GM21381 (cell line): ENCODE data around the gene POU1F1.
"Not testable (repeated sequence)": the region's sequence is repeated elsewhere in the genome, so short reads cannot be mapped to it uniquely, and the experiment has no call there.

ENCODE experiments used
- ATAC-seq: cut with Tn5 transposase; IDR thresholded peaks from one replicate; pipeline ENCODE4 v1.9.1; 2021; ENCODE audit warnings: mild to moderate bottlenecking, moderate library complexity; ENCODE audit not compliant: unreplicated experiment

The POU1F1 gene

DNA sequence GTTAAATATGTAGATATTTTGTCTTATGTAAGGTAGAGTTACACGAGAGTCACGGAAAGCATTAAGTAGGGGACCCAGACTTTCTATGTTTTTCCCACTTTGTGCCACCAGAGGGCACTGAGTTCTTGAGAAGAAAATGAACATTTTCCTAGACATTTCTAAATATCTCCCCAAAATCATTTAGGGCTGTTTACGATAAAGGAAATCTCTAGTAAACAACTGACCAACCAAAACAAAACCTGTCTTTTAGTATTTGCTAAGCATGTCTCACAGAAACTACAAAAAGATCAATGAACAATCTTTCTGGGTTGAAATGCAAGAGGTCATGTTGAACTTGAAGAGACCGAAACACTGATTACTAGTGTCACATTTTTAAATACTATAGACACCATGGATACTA lies 16.1 kb downstream of the POU1F1 start:
- ATAC-seq, result peak; percentile 66

DNA sequence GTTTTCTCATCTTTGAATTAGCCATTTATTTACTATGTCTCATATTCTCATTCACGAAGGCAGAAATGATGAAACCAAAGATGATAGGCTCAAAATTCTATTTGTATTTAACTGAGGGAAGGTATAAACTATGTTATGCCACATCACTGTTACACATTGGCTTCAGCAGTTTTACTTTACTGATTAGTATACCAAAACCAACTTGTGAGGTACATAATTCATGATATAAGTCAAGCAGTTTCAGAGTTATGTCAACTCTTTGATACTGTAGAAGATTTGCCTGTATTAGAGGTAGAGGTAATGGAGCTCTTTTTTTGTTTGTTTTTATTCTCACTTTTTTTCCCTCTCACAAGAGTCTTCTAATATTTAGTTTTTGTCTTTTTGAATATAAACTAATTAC lies 26.4 kb downstream of the POU1F1 start:
- no peak for ATAC-seq

DNA sequence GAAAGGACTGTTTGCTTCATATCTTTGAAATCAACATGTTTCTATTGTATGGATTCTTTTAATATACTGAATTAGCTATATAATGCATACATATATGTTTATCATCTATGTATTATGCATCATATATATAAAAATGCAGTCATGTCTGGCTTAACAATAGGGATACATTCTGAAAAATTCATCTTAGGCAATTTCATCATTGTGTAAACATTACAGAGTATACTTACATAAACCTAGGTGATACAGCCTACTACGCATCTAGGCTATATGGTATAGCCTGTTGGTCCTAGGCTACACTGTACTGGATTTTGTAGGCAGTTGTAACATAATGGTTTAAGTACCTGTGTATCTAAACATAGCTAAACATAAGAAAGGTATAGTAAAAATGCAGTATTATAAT lies 27.6 kb downstream of the POU1F1 start:
- ATAC-seq, result no peak

DNA sequence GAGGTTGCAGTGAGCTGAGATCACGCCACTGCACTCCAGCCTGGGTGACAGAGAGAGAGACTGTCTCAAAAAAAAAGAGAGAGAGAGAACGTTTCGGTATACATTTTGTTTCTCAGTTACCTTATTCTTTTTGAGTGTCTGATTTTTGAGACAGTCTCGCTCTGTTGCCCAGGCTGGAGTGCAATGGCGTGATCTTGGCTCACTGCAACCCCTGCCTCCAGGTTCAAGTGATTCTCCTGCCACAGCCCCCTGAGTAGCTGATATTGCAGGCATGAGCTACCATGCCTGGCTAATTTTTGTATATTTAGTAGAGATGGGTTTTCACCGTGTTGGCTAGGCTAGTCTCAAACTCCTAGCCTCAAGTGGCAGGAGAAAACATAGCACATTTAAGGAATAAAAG lies 28.2 kb downstream of the POU1F1 start:
- ATAC-seq, result not testable (repeated sequence)

DNA sequence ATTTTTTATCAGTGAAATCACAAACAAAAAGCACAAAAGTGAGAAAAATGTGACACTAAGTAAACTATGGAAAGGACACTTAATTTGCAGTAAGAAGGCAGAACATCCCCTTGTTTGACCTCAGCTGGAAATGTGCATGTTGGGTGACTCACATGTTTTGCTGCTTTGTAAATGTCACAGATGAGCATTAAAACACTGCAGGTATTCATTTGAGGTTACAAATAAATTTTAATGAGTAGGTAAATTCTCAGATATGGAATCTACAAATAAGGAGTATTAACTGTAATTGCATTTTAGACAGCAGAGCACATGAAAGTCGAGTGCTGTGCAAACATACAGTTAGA lies 29.0 kb downstream of the POU1F1 start:
- no peak for ATAC-seq

DNA sequence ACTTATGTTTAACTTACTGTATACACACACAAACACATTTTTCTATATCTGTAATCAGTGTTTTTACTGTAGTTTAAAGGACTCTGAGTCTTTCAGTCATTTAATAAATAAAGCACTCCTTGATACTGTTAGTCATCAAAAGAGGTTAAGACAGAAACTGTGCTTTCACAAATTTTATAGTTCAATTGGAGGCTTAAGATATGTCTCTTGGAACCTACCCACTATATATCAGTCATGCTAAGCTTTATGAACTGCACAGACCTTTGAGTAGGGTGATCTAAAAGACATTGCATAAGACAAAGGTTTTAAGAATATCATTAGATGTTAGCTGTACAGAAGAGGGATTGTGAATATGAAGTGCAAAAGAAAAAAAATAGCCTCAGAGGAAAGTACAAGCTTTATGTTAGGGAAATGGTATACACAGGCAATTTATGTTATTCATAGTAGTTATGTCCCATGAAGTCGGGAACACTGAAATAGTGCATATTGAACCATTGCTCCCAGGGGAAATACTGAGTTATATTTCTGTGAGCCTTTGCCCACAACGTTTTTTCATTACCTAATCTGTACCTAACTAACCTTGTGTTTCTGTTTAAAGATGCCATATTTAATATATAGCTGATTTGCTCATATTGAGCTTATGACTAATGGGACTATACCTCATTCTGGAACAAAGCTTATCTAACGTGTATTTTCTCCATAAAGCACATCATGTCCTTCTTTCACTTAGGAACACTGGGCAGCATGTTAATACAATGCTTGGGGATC lies 29.5 kb downstream of the POU1F1 start:
- no peak for ATAC-seq

DNA sequence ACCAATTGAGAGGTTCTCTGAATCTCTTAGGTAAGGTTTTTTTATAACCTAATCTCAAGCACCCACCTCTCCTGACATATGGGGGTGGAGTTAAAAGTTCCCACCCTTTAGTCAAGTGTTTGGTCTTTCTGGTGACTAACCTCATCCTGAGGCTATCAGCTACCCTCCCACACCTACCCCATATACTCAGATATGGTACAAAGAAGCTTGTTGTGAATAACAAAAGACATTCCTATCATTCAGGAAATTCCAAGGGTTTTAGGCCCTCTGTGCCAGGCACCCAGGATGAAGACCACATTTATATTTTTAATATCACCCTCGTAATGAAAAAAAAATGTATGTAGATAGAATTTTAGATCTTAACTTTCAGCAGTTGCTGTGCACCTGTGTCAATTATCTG lies 40.3 kb downstream of the POU1F1 start:
- ATAC-seq, result no peak

DNA sequence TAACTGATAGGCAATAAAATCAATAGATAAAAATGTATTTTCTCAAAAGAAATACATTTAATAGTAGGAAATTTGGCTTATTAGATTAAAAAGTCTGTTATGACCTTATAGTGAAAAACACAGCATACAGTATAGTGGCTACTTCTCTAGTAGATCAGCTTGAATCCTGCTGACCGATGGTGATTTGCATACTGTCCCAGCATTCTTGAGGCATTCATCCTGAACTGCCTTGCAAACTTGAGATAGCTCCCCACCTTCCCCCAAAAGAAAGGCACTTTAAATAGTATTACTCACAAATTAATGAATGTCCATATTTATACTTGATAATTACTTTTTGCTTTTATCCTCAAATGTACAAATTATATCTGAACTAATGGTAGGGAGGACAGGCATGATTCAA lies 42.6 kb downstream of the POU1F1 start:
- no peak for ATAC-seq

DNA sequence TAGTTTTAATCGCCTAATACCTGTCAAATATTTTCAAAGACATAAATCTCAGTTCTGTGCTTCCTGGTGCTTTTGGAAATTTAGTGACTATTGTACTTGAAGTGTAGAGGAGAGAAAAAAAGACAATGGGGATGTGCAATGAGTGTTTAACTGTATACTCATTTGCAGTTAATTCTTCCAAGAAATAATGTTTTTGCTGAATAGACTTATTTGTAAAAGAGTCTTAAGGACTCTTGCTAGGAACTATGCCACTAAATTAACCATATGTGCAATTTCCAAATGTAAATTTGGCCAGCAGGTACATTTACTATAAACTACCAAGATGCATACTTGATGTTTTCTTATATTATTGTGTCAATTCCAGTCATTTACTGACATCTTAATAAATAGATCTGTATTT lies 47.3 kb downstream of the POU1F1 start:
- ATAC-seq, result no peak

DNA sequence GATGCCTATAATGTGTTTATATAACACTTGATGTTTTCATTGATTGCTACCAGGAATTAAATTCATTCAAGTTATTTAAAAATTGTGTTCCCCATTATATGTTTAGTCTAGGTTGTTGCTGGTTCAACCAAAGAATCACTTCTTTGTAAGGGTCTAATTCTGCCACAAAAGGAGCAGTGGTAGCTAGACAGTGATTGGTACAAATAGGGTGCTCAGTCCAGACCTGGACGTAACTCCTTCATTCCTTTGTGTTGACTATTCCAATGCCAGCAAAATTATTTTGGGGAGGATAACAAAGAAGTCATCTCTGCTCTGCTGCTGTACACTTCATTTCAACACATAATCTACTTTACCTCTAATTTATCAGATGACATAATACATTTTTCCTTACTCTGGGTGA lies 48.1 kb downstream of the POU1F1 start:
- no peak for ATAC-seq

DNA sequence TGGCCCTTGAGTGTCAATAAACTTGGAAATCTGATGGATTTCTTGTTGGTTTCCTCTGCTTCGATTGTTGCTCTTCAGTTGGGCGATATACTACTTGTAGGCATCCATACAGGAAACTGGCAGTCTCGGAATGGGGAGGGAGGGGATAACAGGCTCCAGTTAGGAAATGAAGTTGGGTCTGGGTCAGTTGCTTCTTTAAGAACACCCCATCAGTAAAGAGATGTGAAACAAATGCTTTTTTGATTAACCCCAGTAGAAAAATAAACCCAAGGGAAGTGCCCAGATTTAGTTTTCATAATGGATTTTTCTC lies 48.6 kb downstream of the POU1F1 start:
- ATAC-seq, result no peak

DNA sequence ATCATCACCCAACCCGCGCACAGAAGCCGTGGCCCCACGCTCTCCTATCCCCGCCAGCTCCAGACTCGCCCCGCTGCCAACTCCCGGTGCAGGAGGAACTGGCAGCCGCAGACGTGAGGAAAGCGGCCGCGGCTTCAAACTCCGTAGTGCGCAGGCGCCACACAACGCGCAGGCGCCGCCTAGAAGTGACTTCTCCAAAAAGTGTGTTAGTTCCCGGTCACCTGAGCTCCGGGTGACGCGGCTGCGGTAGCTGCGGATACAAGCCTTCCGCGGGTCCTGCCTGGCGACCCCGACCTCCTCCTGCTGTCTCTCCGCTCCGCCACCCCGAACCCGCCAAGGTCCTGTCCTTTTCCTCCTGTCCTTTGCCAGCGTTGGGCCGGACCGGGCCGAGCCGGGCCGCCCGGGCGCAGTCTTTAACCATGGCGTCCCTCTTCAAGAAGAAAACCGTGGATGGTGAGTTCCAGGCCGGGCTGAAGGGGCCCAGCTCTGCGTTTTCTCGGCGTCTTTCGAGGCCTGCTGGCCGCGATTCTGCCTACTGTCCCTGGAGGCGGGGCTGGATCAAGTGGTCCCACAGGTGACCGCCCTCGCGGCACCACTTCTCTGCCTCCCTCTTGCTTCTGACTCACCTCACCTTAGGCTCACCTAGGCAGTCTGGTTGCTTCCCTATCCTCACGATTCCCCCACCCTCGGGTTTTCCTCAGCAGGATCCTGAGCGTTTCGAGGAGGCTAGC lies 49.1 kb downstream of the POU1F1 start, which contains the start of gene CHMP2B:
Gene CHMP2B, plus strand, starts transcription at position 206 of the 731 bp plus-strand sequence. Its CDS starts 214 bp downstream, at position 420.
- peak; percentile 96 for ATAC-seq

DNA sequence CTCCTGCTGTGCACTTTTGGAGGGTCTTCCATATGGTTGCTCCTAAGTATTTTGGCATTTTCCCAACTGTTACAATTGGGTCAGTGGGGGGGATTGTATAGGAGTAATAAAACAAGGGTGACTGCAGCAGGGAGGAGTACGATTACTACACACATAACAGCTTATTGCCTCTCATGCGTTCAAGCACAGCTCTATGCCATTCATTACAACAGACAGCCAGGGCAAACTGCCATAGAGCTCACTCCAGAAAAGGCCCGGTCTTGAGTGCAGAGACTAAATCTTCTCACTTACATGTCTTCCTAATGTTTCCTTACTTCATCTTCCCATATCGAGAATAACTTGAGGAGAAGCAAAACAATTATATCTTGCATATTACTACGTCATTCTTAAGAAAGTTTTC lies 50.7 kb downstream of the POU1F1 start:
- no peak for ATAC-seq

DNA sequence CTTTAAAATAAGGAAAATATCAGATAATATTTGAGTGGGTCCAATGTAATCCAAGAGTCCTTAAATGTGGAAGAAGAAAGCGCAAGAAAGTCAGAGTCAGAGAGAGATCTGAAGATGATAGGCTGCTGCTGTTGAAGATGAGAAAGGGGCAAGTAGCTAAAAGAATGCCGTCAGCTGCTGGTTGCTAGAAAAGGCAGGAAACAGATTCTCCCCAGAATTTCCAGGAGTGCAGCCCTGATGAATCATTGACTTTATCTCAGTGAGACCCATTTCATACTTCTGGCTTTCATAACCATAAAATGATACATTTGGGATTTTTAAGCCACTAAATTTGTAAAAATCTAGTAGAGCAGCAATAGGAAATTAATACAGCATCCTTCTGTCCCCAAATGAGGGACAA lies 56.8 kb downstream of the POU1F1 start:
- no peak for ATAC-seq

DNA sequence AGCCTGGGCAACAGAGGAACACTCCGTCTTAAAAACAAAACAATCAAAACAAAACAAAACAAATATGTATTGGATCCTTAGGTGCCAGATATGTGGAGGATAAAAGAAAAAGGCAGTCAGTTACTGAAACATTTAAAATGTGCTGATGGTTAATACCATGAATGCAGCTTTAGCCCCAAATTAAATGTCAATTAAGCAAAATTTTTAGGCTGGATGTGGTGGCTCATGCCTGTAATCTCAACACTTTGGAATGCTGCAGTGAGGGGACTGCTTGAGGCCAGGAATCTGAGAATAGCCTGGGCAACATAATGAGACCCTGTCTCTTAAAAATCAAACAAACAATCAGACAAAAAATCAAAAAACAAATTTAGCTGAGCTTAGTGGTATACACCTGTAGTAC lies 57.8 kb downstream of the POU1F1 start:
- no peak for ATAC-seq
